Liver (tissue), 9 donors: Measurements from ENCODE around the gene MFSD11. TPM values are rescaled to one million over a fixed set of nuclear protein-coding genes. Genes with fewer than 3 reads are reported as not detected.

Experiments used
- DNase-seq: peaks from one replicate; pipeline ENCODE4 v3.0.0-alpha.2; 2017; ENCODE audit warnings: low spot score
- H3K27ac ChIP-seq, 2 donors: one replicate each; pipeline ENCODE4 v1.7.0; 2013; ENCODE audit warnings: inconsistent platforms in 2 of 2, low read length in 2 of 2, control low read depth in 1 of 2, low read depth in 1 of 2, mild to moderate bottlenecking in 1 of 2
- H3K27me3 ChIP-seq, 4 donors: one replicate each; pipeline versions ENCODE4 v1.6.1 to v1.7.0; 2013; ENCODE audit warnings: low read length in 3 of 4, inconsistent platforms in 1 of 4, mild to moderate bottlenecking in 1 of 4, moderate library complexity in 1 of 4; ENCODE audit not compliant: control insufficient read depth in 4 of 4, insufficient read depth in 4 of 4
- H3K36me3 ChIP-seq, 4 donors: one replicate each; pipeline versions ENCODE4 v1.6.1 to v1.7.0; 2013; ENCODE audit warnings: low read length in 3 of 4, mild to moderate bottlenecking in 3 of 4, low read depth in 1 of 4, moderate library complexity in 1 of 4; ENCODE audit not compliant: control insufficient read depth in 4 of 4, insufficient read depth in 3 of 4
- H3K4me1 ChIP-seq, 4 donors: one replicate each; pipeline versions ENCODE4 v1.6.1 to v1.7.0; 2013; ENCODE audit warnings: low read length in 3 of 4, mild to moderate bottlenecking in 3 of 4, moderate library complexity in 1 of 4; ENCODE audit not compliant: control insufficient read depth in 4 of 4, insufficient read depth in 4 of 4
- H3K4me3 ChIP-seq, 3 donors: one replicate each; pipeline versions ENCODE4 v1.6.1 to v1.7.0; 2013; ENCODE audit warnings: low read length in 3 of 3, control low read depth in 1 of 3, low read depth in 1 of 3, mild to moderate bottlenecking in 1 of 3
- H3K9ac ChIP-seq, 2 donors: one replicate each; pipeline ENCODE4 v1.7.0; 2013; ENCODE audit warnings: low read length in 2 of 2, mild to moderate bottlenecking in 2 of 2, moderate library complexity in 2 of 2, control low read depth in 1 of 2, low read depth in 1 of 2
- H3K9me3 ChIP-seq, 4 donors: one replicate each; pipeline versions ENCODE4 v1.6.1 to v1.7.0; 2013; ENCODE audit warnings: low read length in 3 of 4; ENCODE audit not compliant: control insufficient read depth in 4 of 4
- ATF3 ChIP-seq: IDR thresholded peaks from 2 replicates; pipeline ENCODE4 v1.6.1; 2016; ENCODE audit warnings: antibody characterized with exemption
- CTCF ChIP-seq: fragments of 150-350 bp; IDR thresholded peaks from 2 replicates; pipeline ENCODE4 v1.5.1; 2017; ENCODE audit warnings: improper control_type of control experiment, low read depth, low read length; ENCODE audit not compliant: missing input control
- EGR1 ChIP-seq, 2 donors: IDR thresholded peaks; 2 replicates each; pipeline ENCODE4 v1.6.1; 2016 to 2018; ENCODE audit warnings: antibody characterized with exemption in 2 of 2, low read depth in 2 of 2
- FOXA1 ChIP-seq: IDR thresholded peaks from 2 replicates; pipeline ENCODE4 v1.6.1; 2016; ENCODE audit warnings: antibody characterized with exemption
- FOXA2 ChIP-seq: IDR thresholded peaks from 2 replicates; pipeline ENCODE4 v1.6.1; 2016; ENCODE audit warnings: antibody characterized with exemption
- GABPA ChIP-seq, 2 donors: IDR thresholded peaks in 1 of 2; conservative IDR thresholded peaks in 1 of 2; 2 replicates each; pipeline ENCODE4 v1.6.1; 2016; ENCODE audit warnings: antibody characterized with exemption in 2 of 2, mild to moderate bottlenecking in 1 of 2, moderate library complexity in 1 of 2
- HNF4A ChIP-seq, 2 donors: conservative IDR thresholded peaks; 2 replicates each; pipeline ENCODE4 v1.6.1; 2016; ENCODE audit warnings: antibody characterized with exemption in 2 of 2, mild to moderate bottlenecking in 2 of 2
- HNF4G ChIP-seq: IDR thresholded peaks from 2 replicates; pipeline ENCODE4 v1.6.1; 2016; ENCODE audit warnings: antibody characterized with exemption
- JUND ChIP-seq, 2 donors: IDR thresholded peaks; 2 replicates each; pipeline ENCODE4 v1.6.1; 2016; ENCODE audit warnings: antibody characterized with exemption in 2 of 2
- MAX ChIP-seq: IDR thresholded peaks from 2 replicates; pipeline ENCODE4 v1.6.1; 2016; ENCODE audit warnings: antibody characterized with exemption
- NR2F2 ChIP-seq: IDR thresholded peaks from 2 replicates; pipeline ENCODE4 v1.6.1; 2016; ENCODE audit warnings: antibody characterized with exemption
- RAD21 ChIP-seq, 2 donors: IDR thresholded peaks; 2 replicates each; pipeline ENCODE4 v1.6.1; 2016; ENCODE audit warnings: antibody characterized with exemption in 2 of 2, mild to moderate bottlenecking in 2 of 2
- RXRA ChIP-seq, 2 donors: IDR thresholded peaks; 2 replicates each; pipeline ENCODE4 v1.6.1; 2017 to 2018; ENCODE audit warnings: antibody characterized with exemption in 2 of 2, mild to moderate bottlenecking in 1 of 2
- SP1 ChIP-seq: IDR thresholded peaks from 2 replicates; pipeline ENCODE4 v1.6.1; 2018; ENCODE audit warnings: antibody characterized with exemption, mild to moderate bottlenecking
- TAF1 ChIP-seq: conservative IDR thresholded peaks from 2 replicates; pipeline ENCODE4 v1.6.1; 2016; ENCODE audit warnings: antibody characterized with exemption, mild to moderate bottlenecking
- YY1 ChIP-seq: IDR thresholded peaks from 2 replicates; pipeline ENCODE4 v1.6.1; 2016; ENCODE audit warnings: antibody characterized with exemption, mild to moderate bottlenecking
- ZBTB33 ChIP-seq: IDR thresholded peaks from 2 replicates; pipeline ENCODE4 v1.6.1; 2016; ENCODE audit warnings: antibody characterized with exemption
- WGBS: extraction: QIAGEN DNeasy Blood & Tissue Kit; methylation state at CpG from one replicate; pipeline ENCODE4 v1.1.7; 2013; 5-methylcytosine and 5-hydroxymethylcytosine counted together
- polyA plus RNA-seq, 2 donors: library from polyadenylated mRNA; stranded (reverse) in 1 of 2; unstranded in 1 of 2; fragments of 200-250 nt in 1 of 2; fragments of >200 nt in 1 of 2; fragmentation: Nextera tagmentation in 1 of 2; extraction: Ambion mirVana in 1 of 2; gene quantifications; one replicate each; pipeline versions ENCODE4 v1.2.1 to v1.2.3, GENCODE V29; 2013 to 2015
- total RNA-seq, 2 donors: library from RNA; depleted of rRNA; stranded (reverse); fragments of >200 nt; gene quantifications; one replicate each; pipeline ENCODE4 v1.2.3, GENCODE V29; 2014
- donor health status: healthy.
- donor health status: healthy.
- donor health status: healthy.
- donor health status: healthy.
- donor health status: healthy.

The MFSD11 gene
- total and polyA plus RNA-seq, 4 donors = 8.6 to 26.9 (median 17.5) TPM

- Histone ChIP-seq H3K27ac (no peak overlapping the region), H3K27me3 (no peaks in the 10 kb centered on the region), H3K9me3 (no peaks in the 10 kb centered on the region), H3K9ac (no peak overlapping the region), H3K36me3 (peaks cover 18 to 44% (median 41%) of the 10 kb centered on the region in 4 donors), H3K4me1 (peaks cover 8 to 22% (median 19%) of the 10 kb centered on the region in 4 donors), H3K4me3 (no peak overlapping the region)
- 97% methylated on average over 9 of the region's 9 CpGs for WGBS
- TF ChIP-seq GABPA (IDR thresholded peaks at IDR 0.05 in 1 of 2, conservative IDR thresholded peaks at IDR 0.05 in 1 of 2) (no peak), RXRA (IDR thresholded peaks at IDR 0.05) (no peak), FOXA1 (no peak), EGR1 (IDR thresholded peaks at IDR 0.05; ENCODE audit: low read depth in 2 of 2) (no peak)
- no peak for DNase-seq
These were observed 14.1 kb upstream of the MFSD11 start for GRCh38 chr17:76723812-76724211.

GRCh38 chr17:76725580-76726230 is 12.2 kb upstream of the MFSD11 start:
- Histone ChIP-seq H3K4me1 (peaks cover 12 to 25% (median 21%) of the 10 kb centered on the region in 4 donors), H3K36me3 (peaks cover 17 to 27% (median 26%) of the 10 kb centered on the region in 4 donors), H3K9ac (peak overlapping the region; percentile 86 to 90), H3K27ac (peak overlapping the region; percentile 100), H3K9me3 (no peaks in the 10 kb centered on the region), H3K4me3 (peak overlapping the region; percentile 77 to 94 (median 86)), H3K27me3 (no peaks in the 10 kb centered on the region)
- peak; percentile 78 for DNase-seq
- TF ChIP-seq YY1 (no peak), RXRA (IDR thresholded peaks at IDR 0.05) (peak in 1 of 2 donors; percentile 16), MAX (peak; percentile 34), HNF4A (conservative IDR thresholded peaks at IDR 0.05) (peak in 1 of 2 donors; percentile 6), RAD21 (IDR thresholded peaks at IDR 0.05) (no peak), TAF1 (no peak), FOXA2 (no peak), NR2F2 (no peak), ZBTB33 (no peak), ATF3 (no peak)
- 3% methylated on average over 38 of the region's 38 CpGs for WGBS

- peaks cover 12 to 25% (median 21%) of the 10 kb centered on the region in 4 donors for H3K4me1 ChIP-seq
- TF ChIP-seq HNF4A (conservative IDR thresholded peaks at IDR 0.05) = peak; percentile 47 to 56
- TF ChIP-seq CTCF = no peak
- peak; percentile 46 for TF ChIP-seq NR2F2
- TF ChIP-seq RXRA (IDR thresholded peaks at IDR 0.05) = peak; percentile 54 to 68
- peak; percentile 67 for TF ChIP-seq SP1
- TF ChIP-seq YY1 = peak; percentile 98
- peak; percentile 24 to 54 for TF ChIP-seq JUND (IDR thresholded peaks at IDR 0.05)
- TF ChIP-seq HNF4G = no peak
- TF ChIP-seq FOXA1 = no peak
- TF ChIP-seq ZBTB33 = peak; percentile 90
These were observed 11.6 kb upstream of the MFSD11 start, which contains the start of gene JMJD6 for GRCh38 chr17:76726231-76726775. Gene JMJD6, minus strand, starts transcription at chr17:76726606. Its CDS starts 131 bp downstream, at chr17:76726475.

More at GRCh38 chr17:76726231-76726775, 11.6 kb upstream of the MFSD11 start, which contains the start of gene JMJD6:
- H3K27me3 ChIP-seq = no peaks in the 10 kb centered on the region
- H3K9ac ChIP-seq = peak within 1 kb of the TSS; percentile 90 to 96
- H3K9me3 ChIP-seq = no peaks in the 10 kb centered on the region
- WGBS = under 1% methylated on average over 60 of the region's 60 CpGs
- DNase-seq = peak; percentile 95
- H3K27ac ChIP-seq = peak within 1 kb of the TSS; percentile 100
- H3K4me3 ChIP-seq = peak within 1 kb of the TSS; percentile 86 to 94 (median 93)
- H3K36me3 ChIP-seq = peaks cover 16 to 24% (median 21%) of the 10 kb centered on the region in 4 donors
